Central memory CD8-positive, alpha-beta T cell (primary cell): ENCODE results near the gene TTLL7.
A peak's percentile ranks its signal among the peaks of the same experiment; 100 is the strongest.

Source experiments
- ATAC-seq: fragments of 150-1000 bp; cut with Tn5 transposase; replicated peaks from 2 replicates; pipeline ENCODE4 v1.10.0; 2022; ENCODE audit warnings: mild to moderate bottlenecking, moderate FRiP score, moderate number of reproducible peaks; ENCODE audit not compliant: poor library complexity, severe bottlenecking; ENCODE audit errors: extremely low read depth
- DNase-seq, 2 donors: peaks; one replicate each; pipeline ENCODE4 v3.0.0; 2021; ENCODE audit warnings: low spot score in 2 of 2
- H3K27ac Mint-ChIP-seq: one replicate; pipeline ENCODE4 v1.8.0; 2022; ENCODE audit warnings: low read depth, mild to moderate bottlenecking, moderate library complexity, mixed read lengths
- H3K27me3 Mint-ChIP-seq: one replicate; pipeline ENCODE4 v1.8.0; 2022; ENCODE audit warnings: mixed read lengths
- H3K36me3 Mint-ChIP-seq: one replicate; pipeline ENCODE4 v1.8.0; 2022; ENCODE audit warnings: mild to moderate bottlenecking, moderate library complexity, mixed read lengths; ENCODE audit not compliant: insufficient read depth
- H3K4me1 Mint-ChIP-seq: one replicate; pipeline ENCODE4 v1.8.0; 2022; ENCODE audit warnings: mixed read lengths
- H3K4me3 Mint-ChIP-seq: one replicate; pipeline ENCODE4 v1.8.0; 2022; ENCODE audit warnings: mild to moderate bottlenecking, moderate library complexity, mixed read lengths
- H3K9me3 Mint-ChIP-seq: one replicate; pipeline ENCODE4 v1.8.0; 2022; ENCODE audit warnings: mixed read lengths

TTLL7 gene

GRCh38 chr1:84008631-84009030 lies 9.7 kb upstream of the TTLL7 start:
- Mint-ChIP-seq H3K9me3 (no peaks in the 10 kb centered on the region), H3K27me3 (peaks cover 72% of the 10 kb centered on the region)

GRCh38 chr1:84006591-84006990 lies 7.7 kb upstream of the TTLL7 start:
- Mint-ChIP-seq H3K27me3 (peaks cover 85% of the 10 kb centered on the region), H3K4me1 (no peaks in the 10 kb centered on the region), H3K9me3 (no peaks in the 10 kb centered on the region), H3K36me3 (no peaks in the 10 kb centered on the region), H3K4me3 (no peak overlapping the region), H3K27ac (no peak overlapping the region)
- no peak for DNase-seq
- ATAC-seq = no peak

More at GRCh38 chr1:84008631-84009030, 9.7 kb upstream of the TTLL7 start:
- Mint-ChIP-seq H3K4me1 (no peaks in the 10 kb centered on the region), H3K4me3 (no peak overlapping the region), H3K27ac (no peak overlapping the region), H3K36me3 (no peaks in the 10 kb centered on the region)
- ATAC-seq (no peak), DNase-seq (no peak)

GRCh38 chr1:84001501-84001900 lies 2.6 kb upstream of the TTLL7 start:
- DNase-seq = no peak
- Mint-ChIP-seq H3K27me3 (peaks cover 92% of the 10 kb centered on the region), H3K4me1 (peaks cover 8% of the 10 kb centered on the region), H3K9me3 (no peaks in the 10 kb centered on the region), H3K4me3 (no peak overlapping the region), H3K36me3 (peaks cover 2% of the 10 kb centered on the region), H3K27ac (no peak overlapping the region)
- ATAC-seq = no peak

- peaks cover 92% of the 10 kb centered on the region for H3K27me3 Mint-ChIP-seq
- no peak overlapping the region for H3K27ac Mint-ChIP-seq
- no peak overlapping the region for H3K4me3 Mint-ChIP-seq
- H3K4me1 Mint-ChIP-seq = peaks cover 8% of the 10 kb centered on the region
- H3K36me3 Mint-ChIP-seq = peaks cover 2% of the 10 kb centered on the region
- H3K9me3 Mint-ChIP-seq = no peaks in the 10 kb centered on the region
- no peak for ATAC-seq
- DNase-seq = no peak
Observed at GRCh38 chr1:84000954-84001495, 2.1 kb upstream of the TTLL7 start.

- Mint-ChIP-seq H3K27me3 (peaks cover 92% of the 10 kb centered on the region), H3K4me3 (peak overlapping the region; percentile 73), H3K36me3 (peaks cover 2% of the 10 kb centered on the region), H3K9me3 (no peaks in the 10 kb centered on the region), H3K27ac (no peak overlapping the region), H3K4me1 (peaks cover 8% of the 10 kb centered on the region)
- DNase-seq (no peak), ATAC-seq (no peak)
Observed at GRCh38 chr1:84000196-84000885, 1.4 kb upstream of the TTLL7 start.

- Mint-ChIP-seq H3K27ac (no peak overlapping the region), H3K9me3 (no peaks in the 10 kb centered on the region), H3K36me3 (peaks cover 2% of the 10 kb centered on the region), H3K4me1 (peaks cover 8% of the 10 kb centered on the region), H3K27me3 (peaks cover 90% of the 10 kb centered on the region), H3K4me3 (peak overlapping the region; percentile 73)
- DNase-seq = no peak
- peak; percentile 48 for ATAC-seq
Observed at GRCh38 chr1:83999316-83999819, 436 bp upstream of the TTLL7 start.

- no peak overlapping the region for H3K27ac Mint-ChIP-seq
Observed at GRCh38 chr1:83998205-83998497, 781 bp downstream of the TTLL7 start.

GRCh38 chr1:83997631-83998030 lies 1.3 kb downstream of the TTLL7 start:
- no peak overlapping the region for H3K4me3 Mint-ChIP-seq
- H3K4me1 Mint-ChIP-seq = peaks cover 8% of the 10 kb centered on the region
- peaks cover 91% of the 10 kb centered on the region for H3K27me3 Mint-ChIP-seq
- ATAC-seq (no peak), DNase-seq (no peak)
- no peaks in the 10 kb centered on the region for H3K9me3 Mint-ChIP-seq
- H3K27ac Mint-ChIP-seq = no peak overlapping the region
- peaks cover 2% of the 10 kb centered on the region for H3K36me3 Mint-ChIP-seq

More at GRCh38 chr1:83998205-83998497, 781 bp downstream of the TTLL7 start:
- H3K27me3 Mint-ChIP-seq = peaks cover 90% of the 10 kb centered on the region
- DNase-seq (no peak), ATAC-seq (no peak)
- peaks cover 2% of the 10 kb centered on the region for H3K36me3 Mint-ChIP-seq
- no peaks in the 10 kb centered on the region for H3K9me3 Mint-ChIP-seq
- peak overlapping the region; percentile 73 for H3K4me3 Mint-ChIP-seq
- H3K4me1 Mint-ChIP-seq = peaks cover 8% of the 10 kb centered on the region

GRCh38 chr1:83996621-83997020 lies 2.3 kb downstream of the TTLL7 start:
- peaks cover 86% of the 10 kb centered on the region for H3K27me3 Mint-ChIP-seq
- H3K27ac Mint-ChIP-seq = no peak overlapping the region
- no peak overlapping the region for H3K4me3 Mint-ChIP-seq
- H3K9me3 Mint-ChIP-seq = no peaks in the 10 kb centered on the region
- DNase-seq (no peak), ATAC-seq (no peak)
- H3K4me1 Mint-ChIP-seq = peaks cover 8% of the 10 kb centered on the region
- H3K36me3 Mint-ChIP-seq = peaks cover 2% of the 10 kb centered on the region

- no peak overlapping the region for H3K4me3 Mint-ChIP-seq
- ATAC-seq (no peak), DNase-seq (no peak)
- H3K36me3 Mint-ChIP-seq = peaks cover 2% of the 10 kb centered on the region
- H3K9me3 Mint-ChIP-seq = no peaks in the 10 kb centered on the region
- H3K4me1 Mint-ChIP-seq = peaks cover 8% of the 10 kb centered on the region
- peaks cover 84% of the 10 kb centered on the region for H3K27me3 Mint-ChIP-seq
- H3K27ac Mint-ChIP-seq = no peak overlapping the region
Observed at GRCh38 chr1:83996191-83996590, 2.7 kb downstream of the TTLL7 start.

- H3K27ac Mint-ChIP-seq = no peak overlapping the region
- peaks cover 8% of the 10 kb centered on the region for H3K4me1 Mint-ChIP-seq
- no peak for DNase-seq
- H3K36me3 Mint-ChIP-seq = peaks cover 2% of the 10 kb centered on the region
- no peak for ATAC-seq
- no peak overlapping the region for H3K4me3 Mint-ChIP-seq
- no peaks in the 10 kb centered on the region for H3K9me3 Mint-ChIP-seq
- H3K27me3 Mint-ChIP-seq = peaks cover 84% of the 10 kb centered on the region
Observed at GRCh38 chr1:83995649-83996048, 3.3 kb downstream of the TTLL7 start.

GRCh38 chr1:83994111-83994510 lies 4.8 kb downstream of the TTLL7 start:
- H3K27ac Mint-ChIP-seq = no peak overlapping the region
- ATAC-seq = no peak
- H3K4me3 Mint-ChIP-seq = no peak overlapping the region
- no peak for DNase-seq
- no peaks in the 10 kb centered on the region for H3K36me3 Mint-ChIP-seq
- no peaks in the 10 kb centered on the region for H3K4me1 Mint-ChIP-seq
- H3K9me3 Mint-ChIP-seq = no peaks in the 10 kb centered on the region
- H3K27me3 Mint-ChIP-seq = peaks cover 71% of the 10 kb centered on the region

GRCh38 chr1:83990734-83991133 lies 8.2 kb downstream of the TTLL7 start:
- no peak overlapping the region for H3K27ac Mint-ChIP-seq
- ATAC-seq (no peak), DNase-seq (no peak)
- no peak overlapping the region for H3K4me3 Mint-ChIP-seq
- peaks cover 39% of the 10 kb centered on the region for H3K27me3 Mint-ChIP-seq
- H3K9me3 Mint-ChIP-seq = no peaks in the 10 kb centered on the region
- no peaks in the 10 kb centered on the region for H3K4me1 Mint-ChIP-seq
- H3K36me3 Mint-ChIP-seq = no peaks in the 10 kb centered on the region
